Endothelial cell (in vitro differentiated cells): ENCODE data around the gene SLC8A2. TPM values are rescaled to one million over a fixed set of nuclear protein-coding genes. Genes with fewer than 3 reads are reported as not detected.
A peak's percentile ranks its signal among the peaks of the same experiment; 100 is the strongest.

Experiments
- DNase-seq: peaks from one replicate; pipeline ENCODE4 v3.0.0; 2021; ENCODE audit warnings: low spot score
- H3K27ac Mint-ChIP-seq: one replicate; pipeline ENCODE4 v1.8.0; 2021; ENCODE audit warnings: mixed read lengths, inconsistent platforms; ENCODE audit not compliant: unreplicated experiment
- H3K27me3 Mint-ChIP-seq: one replicate; pipeline ENCODE4 v1.8.0; 2021; ENCODE audit warnings: mild to moderate bottlenecking, moderate library complexity, mixed read lengths, inconsistent platforms; ENCODE audit not compliant: unreplicated experiment
- H3K36me3 Mint-ChIP-seq: one replicate; pipeline ENCODE4 v1.8.0; 2021; ENCODE audit warnings: mild to moderate bottlenecking, low read depth, mixed read lengths, inconsistent platforms; ENCODE audit not compliant: unreplicated experiment
- H3K4me1 Mint-ChIP-seq: one replicate; pipeline ENCODE4 v1.8.0; 2021; ENCODE audit warnings: mild to moderate bottlenecking, mixed read lengths, inconsistent platforms; ENCODE audit not compliant: unreplicated experiment
- H3K4me3 Mint-ChIP-seq: one replicate; pipeline ENCODE4 v1.8.0; 2021; ENCODE audit warnings: mild to moderate bottlenecking, mixed read lengths, inconsistent platforms; ENCODE audit not compliant: unreplicated experiment
- H3K9me3 Mint-ChIP-seq: one replicate; pipeline ENCODE4 v1.8.0; 2021; ENCODE audit warnings: mixed read lengths, inconsistent platforms; ENCODE audit not compliant: unreplicated experiment
- long read RNA-seq: library from polyadenylated mRNA; unstranded; transcript quantifications from one replicate; pipeline ENCODE4 v2.0.0, GENCODE V29; 2020; ENCODE audit not compliant: unreplicated experiment
- total RNA-seq: library from RNA; stranded (reverse); fragmentation: NEBNext Ultra II Directional; extraction: Animal tissue kit (Norgen Biotek cat#: 25700); gene quantifications from one replicate; pipeline ENCODE4 v1.2.1, GENCODE V29; 2021; ENCODE audit not compliant: unreplicated experiment
- TF ChIP-seq, protein P1 (sequence below): fragments of 200-600 bp; sonication (generic); IDR thresholded peaks from one replicate; pipeline ENCODE4 v1.5.0; 2021; ENCODE audit warnings: antibody characterized with exemption; ENCODE audit not compliant: unreplicated experiment

The SLC8A2 gene
- total RNA-seq = 0.80 TPM
- long read RNA-seq = 0 reads

GRCh38 chr19:47471733-47472457 lies at the start of gene SLC8A2:
TSS of gene SLC8A2 (minus strand) at chr19:47471893. CDS start at chr19:47466403, 5,490 bp downstream.
- Mint-ChIP-seq H3K27me3 (peaks cover 7% of the 10 kb centered on the region), H3K27ac (no peak within 1 kb of the TSS), H3K4me1 (peaks cover 10% of the 10 kb centered on the region), H3K36me3 (no peaks in the 10 kb centered on the region), H3K4me3 (peak within 1 kb of the TSS; percentile 83), H3K9me3 (no peaks in the 10 kb centered on the region)
- DNase-seq = peak; percentile 85
- TF ChIP-seq, protein P1, sequence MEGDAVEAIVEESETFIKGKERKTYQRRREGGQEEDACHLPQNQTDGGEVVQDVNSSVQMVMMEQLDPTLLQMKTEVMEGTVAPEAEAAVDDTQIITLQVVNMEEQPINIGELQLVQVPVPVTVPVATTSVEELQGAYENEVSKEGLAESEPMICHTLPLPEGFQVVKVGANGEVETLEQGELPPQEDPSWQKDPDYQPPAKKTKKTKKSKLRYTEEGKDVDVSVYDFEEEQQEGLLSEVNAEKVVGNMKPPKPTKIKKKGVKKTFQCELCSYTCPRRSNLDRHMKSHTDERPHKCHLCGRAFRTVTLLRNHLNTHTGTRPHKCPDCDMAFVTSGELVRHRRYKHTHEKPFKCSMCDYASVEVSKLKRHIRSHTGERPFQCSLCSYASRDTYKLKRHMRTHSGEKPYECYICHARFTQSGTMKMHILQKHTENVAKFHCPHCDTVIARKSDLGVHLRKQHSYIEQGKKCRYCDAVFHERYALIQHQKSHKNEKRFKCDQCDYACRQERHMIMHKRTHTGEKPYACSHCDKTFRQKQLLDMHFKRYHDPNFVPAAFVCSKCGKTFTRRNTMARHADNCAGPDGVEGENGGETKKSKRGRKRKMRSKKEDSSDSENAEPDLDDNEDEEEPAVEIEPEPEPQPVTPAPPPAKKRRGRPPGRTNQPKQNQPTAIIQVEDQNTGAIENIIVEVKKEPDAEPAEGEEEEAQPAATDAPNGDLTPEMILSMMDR = no peak

DNA sequence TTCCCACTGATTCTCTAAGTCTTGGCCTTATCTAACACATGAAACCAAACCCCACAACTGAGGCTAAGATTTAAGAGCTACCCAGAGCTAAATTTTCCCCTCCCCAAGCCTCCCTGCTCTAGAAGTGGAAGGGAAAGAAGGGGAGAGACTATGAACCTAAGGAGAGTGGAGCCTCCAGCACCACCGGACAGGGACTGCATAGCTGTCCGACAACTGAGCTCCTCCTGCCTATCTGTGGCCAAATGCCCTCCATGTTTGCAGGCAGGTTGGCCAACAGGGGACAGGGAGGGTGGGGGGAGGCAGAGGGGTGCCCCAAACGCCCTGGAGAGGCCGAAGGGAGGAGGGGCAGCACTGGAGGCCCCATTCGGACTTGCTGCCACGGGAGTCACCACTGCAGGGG lies 49.1 kb upstream of the SLC8A2 start:
- TF ChIP-seq, protein P1 = no peak
- Mint-ChIP-seq H3K27ac (no peak overlapping the region), H3K36me3 (no peaks in the 10 kb centered on the region), H3K4me1 (peaks cover 13% of the 10 kb centered on the region), H3K4me3 (no peak overlapping the region), H3K27me3 (peaks cover 2% of the 10 kb centered on the region), H3K9me3 (no peaks in the 10 kb centered on the region)
- DNase-seq = no peak

GRCh38 chr19:47520343-47520806 lies 48.7 kb upstream of the SLC8A2 start:
- H3K9me3 Mint-ChIP-seq = no peaks in the 10 kb centered on the region
- DNase-seq = no peak
- H3K4me1 Mint-ChIP-seq = peaks cover 13% of the 10 kb centered on the region
- H3K36me3 Mint-ChIP-seq = no peaks in the 10 kb centered on the region
- TF ChIP-seq, protein P1 = no peak
- H3K27me3 Mint-ChIP-seq = peaks cover 2% of the 10 kb centered on the region
- H3K4me3 Mint-ChIP-seq = no peak overlapping the region
- H3K27ac Mint-ChIP-seq = no peak overlapping the region

DNA sequence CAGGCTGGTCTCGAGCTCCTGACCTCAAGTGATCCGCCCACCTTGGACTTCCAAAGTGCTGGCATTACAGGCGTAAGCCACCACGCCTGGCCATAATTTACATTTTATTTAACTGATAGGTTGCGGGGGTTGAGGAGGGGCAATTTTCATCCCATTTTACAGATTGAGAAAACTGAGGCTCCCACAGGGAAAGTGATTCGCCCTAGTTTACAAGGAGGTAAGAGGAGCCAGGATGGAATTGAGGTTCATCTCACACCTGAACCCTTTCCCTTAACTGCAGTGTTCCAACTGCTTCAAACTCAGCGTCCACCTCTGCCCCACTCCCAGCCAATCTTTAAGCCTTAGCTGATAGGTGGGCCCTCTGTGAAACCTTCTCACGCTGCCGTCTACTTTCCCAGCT lies 47.2 kb upstream of the SLC8A2 start:
- Mint-ChIP-seq H3K36me3 (no peaks in the 10 kb centered on the region), H3K27ac (no peak overlapping the region), H3K9me3 (no peaks in the 10 kb centered on the region), H3K4me3 (no peak overlapping the region), H3K27me3 (peaks cover 5% of the 10 kb centered on the region), H3K4me1 (peaks cover 23% of the 10 kb centered on the region)
- TF ChIP-seq, protein P1 = no peak
- DNase-seq = no peak

- H3K4me3 Mint-ChIP-seq = no peak overlapping the region
- TF ChIP-seq, protein P1 = no peak
- H3K4me1 Mint-ChIP-seq = peaks cover 25% of the 10 kb centered on the region
- DNase-seq = no peak
- peaks cover 6% of the 10 kb centered on the region for H3K27me3 Mint-ChIP-seq
- no peaks in the 10 kb centered on the region for H3K36me3 Mint-ChIP-seq
- H3K9me3 Mint-ChIP-seq = no peaks in the 10 kb centered on the region
- H3K27ac Mint-ChIP-seq = no peak overlapping the region
Measured at GRCh38 chr19:47518139-47518538, 46.4 kb upstream of the SLC8A2 start.
